PC-3 (cell line): ENCODE data around the gene ZBTB40.

ENCODE experiments used
- CTCF ChIP-seq: fragments of 300-600 bp; sonication (generic); conservative IDR thresholded peaks from 2 replicates; pipeline ENCODE4 v1.5.1; 2017; ENCODE audit warnings: antibody characterized with exemption, low read depth, mild to moderate bottlenecking, low read length
- EZH2 ChIP-seq: fragments of 300-600 bp; sonication (generic); IDR thresholded peaks from one replicate; pipeline ENCODE4 v1.6.1; 2017; ENCODE audit warnings: antibody characterized with exemption, mild to moderate bottlenecking, low read length; ENCODE audit not compliant: unreplicated experiment

DNA sequence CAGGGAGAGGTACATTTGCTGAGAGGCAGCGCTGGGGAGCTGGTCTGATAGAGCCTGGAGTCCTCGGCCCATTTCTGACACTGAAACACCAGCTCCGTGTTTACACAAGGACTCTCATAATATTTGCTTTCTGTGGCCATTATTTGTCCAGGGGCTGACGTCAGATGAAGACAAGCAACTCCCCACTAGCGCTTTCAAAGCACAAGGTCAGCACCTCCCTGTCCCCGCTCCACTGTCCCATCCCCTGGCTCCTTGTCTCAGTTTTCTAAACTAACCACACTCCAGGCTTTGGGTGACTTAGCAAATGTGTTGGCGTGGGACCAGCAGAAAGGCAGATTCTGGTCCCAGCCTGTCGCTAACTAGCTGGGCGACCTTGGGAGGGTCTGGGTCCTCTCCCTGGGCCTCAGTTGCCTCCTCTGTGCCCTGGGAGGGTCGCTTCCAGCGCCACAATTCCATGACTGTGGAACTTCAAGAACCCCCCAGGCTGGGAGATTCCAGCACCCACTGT lies 37.4 kb upstream of the ZBTB40 start:
- TF ChIP-seq CTCF (no peak), EZH2 (no peak)
